IPS DF 6.9 (cell line): ENCODE data around the gene ANTKMT.
"Not testable (repeated sequence)": the region's sequence is repeated elsewhere in the genome, so short reads cannot be mapped to it uniquely, and the experiment has no call there.

ENCODE experiments used
- DNase-seq: peaks from one replicate; pipeline ENCODE4 v3.0.0-alpha.2; 2013; ENCODE audit warnings: low read depth, low spot score
- H3K27ac ChIP-seq: one replicate; pipeline ENCODE4 v1.5.1; 2013; ENCODE audit warnings: low read length, control low read depth
- H3K27me3 ChIP-seq: 2 replicates; pipeline ENCODE4 v1.6.1; 2013; ENCODE audit warnings: mild to moderate bottlenecking, low read length; ENCODE audit not compliant: control insufficient read depth, insufficient read depth
- H3K36me3 ChIP-seq: 2 replicates; pipeline ENCODE4 v1.6.1; 2013; ENCODE audit warnings: low read length; ENCODE audit not compliant: control insufficient read depth, insufficient read depth
- H3K4me1 ChIP-seq: 2 replicates; pipeline ENCODE4 v1.6.1; 2013; ENCODE audit warnings: low read length; ENCODE audit not compliant: control insufficient read depth, insufficient read depth
- H3K4me3 ChIP-seq: 2 replicates; pipeline ENCODE4 v1.5.1; 2013; ENCODE audit warnings: mild to moderate bottlenecking, low read length
- H3K9me3 ChIP-seq: 2 replicates; pipeline ENCODE4 v1.6.1; 2013; ENCODE audit warnings: low read length, inconsistent platforms; ENCODE audit not compliant: control insufficient read depth, insufficient read depth
- WGBS: extraction: QIAGEN DNeasy Blood & Tissue Kit; methylation state at CpG from one replicate; pipeline ENCODE4 v1.1.7; 2013; ENCODE audit warnings: mixed read lengths, missing lambda C conversion rate; ENCODE audit not compliant: insufficient read length, insufficient coverage; 5-methylcytosine and 5-hydroxymethylcytosine counted together

ANTKMT gene

GRCh38 chr16:682493-683395, 38.2 kb upstream of the ANTKMT start:
- peaks cover 28% of the 10 kb centered on the region for H3K36me3 ChIP-seq
- H3K27ac ChIP-seq = no peak overlapping the region
- DNase-seq = no peak
- no peaks in the 10 kb centered on the region for H3K9me3 ChIP-seq
- peaks cover 5% of the 10 kb centered on the region for H3K4me1 ChIP-seq
- no peak overlapping the region for H3K4me3 ChIP-seq
- WGBS = no CpG with 5 or more reads among the region's 36 CpGs
- H3K27me3 ChIP-seq = no peaks in the 10 kb centered on the region

- no peak overlapping the region for H3K27ac ChIP-seq
- DNase-seq = no peak
- peak overlapping the region; percentile 94 for H3K4me3 ChIP-seq
- no peaks in the 10 kb centered on the region for H3K27me3 ChIP-seq
- no peaks in the 10 kb centered on the region for H3K9me3 ChIP-seq
- WGBS = no CpG with 5 or more reads among the region's 57 CpGs
- H3K36me3 ChIP-seq = peaks cover 28% of the 10 kb centered on the region
- H3K4me1 ChIP-seq = peaks cover 5% of the 10 kb centered on the region
Measured at GRCh38 chr16:683396-684070, 37.4 kb upstream of the ANTKMT start.

GRCh38 chr16:684071-684794, 36.7 kb upstream of the ANTKMT start, which contains the start of gene JMJD8:
Gene JMJD8 (minus strand): TSS chr16:684334. CDS start chr16:684319, 15 bp downstream.
- Histone ChIP-seq H3K9me3 (no peaks in the 10 kb centered on the region), H3K4me1 (peaks cover 3% of the 10 kb centered on the region; the same call in 1 of the 2 replicates), H3K4me3 (peak within 1 kb of the TSS; percentile 94), H3K36me3 (peaks cover 31% of the 10 kb centered on the region), H3K27ac (no peak within 1 kb of the TSS), H3K27me3 (no peaks in the 10 kb centered on the region)
- no peak for DNase-seq
- WGBS = no CpG with 5 or more reads among the region's 91 CpGs

GRCh38 chr16:684961-685696, 35.8 kb upstream of the ANTKMT start:
- H3K36me3 ChIP-seq = peaks cover 32% of the 10 kb centered on the region
- H3K4me1 ChIP-seq = peaks cover 8% of the 10 kb centered on the region
- no peak for DNase-seq
- no peak overlapping the region for H3K4me3 ChIP-seq
- no peak overlapping the region for H3K27ac ChIP-seq
- no peaks in the 10 kb centered on the region for H3K9me3 ChIP-seq
- WGBS = no CpG with 5 or more reads among the region's 61 CpGs
- H3K27me3 ChIP-seq = no peaks in the 10 kb centered on the region

- peaks cover 32% of the 10 kb centered on the region for H3K36me3 ChIP-seq
Measured at GRCh38 chr16:685967-686366, 35.0 kb upstream of the ANTKMT start.

GRCh38 chr16:686459-687260, 34.3 kb upstream of the ANTKMT start:
- no peak for DNase-seq
- no peak overlapping the region for H3K27ac ChIP-seq
- no CpG with 5 or more reads among the region's 51 CpGs for WGBS
- H3K9me3 ChIP-seq = no peaks in the 10 kb centered on the region
- no peak overlapping the region for H3K4me3 ChIP-seq
- H3K27me3 ChIP-seq = no peaks in the 10 kb centered on the region
- H3K36me3 ChIP-seq = peaks cover 32% of the 10 kb centered on the region
- H3K4me1 ChIP-seq = peaks cover 6% of the 10 kb centered on the region

More at GRCh38 chr16:685967-686366, 35.0 kb upstream of the ANTKMT start:
- no peaks in the 10 kb centered on the region for H3K9me3 ChIP-seq
- no peaks in the 10 kb centered on the region for H3K27me3 ChIP-seq
- no CpG with 5 or more reads among the region's 10 CpGs for WGBS
- no peak overlapping the region for H3K27ac ChIP-seq
- DNase-seq = no peak
- peaks cover 8% of the 10 kb centered on the region for H3K4me1 ChIP-seq
- no peak overlapping the region for H3K4me3 ChIP-seq

- H3K27ac ChIP-seq = no peak overlapping the region
- peaks cover 6% of the 10 kb centered on the region for H3K4me1 ChIP-seq
- peaks cover 23% of the 10 kb centered on the region for H3K36me3 ChIP-seq
- H3K27me3 ChIP-seq = no peaks in the 10 kb centered on the region
- H3K9me3 ChIP-seq = no peaks in the 10 kb centered on the region
- WGBS = no CpG with 5 or more reads among the region's 19 CpGs
- H3K4me3 ChIP-seq = no peak overlapping the region
- DNase-seq = no peak
Measured at GRCh38 chr16:687499-687898, 33.4 kb upstream of the ANTKMT start.

- no peaks in the 10 kb centered on the region for H3K27me3 ChIP-seq
- DNase-seq = no peak
- H3K9me3 ChIP-seq = no peaks in the 10 kb centered on the region
- peak overlapping the region; percentile 85; the same call in 1 of the 2 replicates for H3K4me3 ChIP-seq
- WGBS = no CpG with 5 or more reads among the region's 26 CpGs
- peaks cover 8% of the 10 kb centered on the region for H3K4me1 ChIP-seq
- H3K27ac ChIP-seq = no peak overlapping the region
- peaks cover 17% of the 10 kb centered on the region for H3K36me3 ChIP-seq
Measured at GRCh38 chr16:689175-689897, 31.6 kb upstream of the ANTKMT start.

GRCh38 chr16:691242-691641, 29.7 kb upstream of the ANTKMT start:
- not testable (repeated sequence) for DNase-seq, H3K9me3 ChIP-seq, H3K4me3 ChIP-seq, H3K27ac ChIP-seq, H3K27me3 ChIP-seq
- no CpG with 5 or more reads among the region's 16 CpGs for WGBS
- peaks cover 13% of the 10 kb centered on the region for H3K36me3 ChIP-seq
- peaks cover 11% of the 10 kb centered on the region for H3K4me1 ChIP-seq
